Measurements from ENCODE around the gene DYNC1I1.

- no peak for TF ChIP-seq EZH2phosphoT487 (IDR thresholded peaks at IDR 0.05)
- TF ChIP-seq CTCF (IDR thresholded peaks at IDR 0.05) = no peak
These were observed 304.0 kb downstream of the DYNC1I1 start for GRCh38 chr7:96076350-96076707.
